HepG2 (cell line): Measurements from ENCODE around the gene IKBIP. TPM values are rescaled to one million over a fixed set of nuclear protein-coding genes. Genes with fewer than 3 reads are reported as not detected.

Experiments used
- AGO2 ChIP-seq: fragments of 200-400 bp; formaldehyde crosslinking; optimal IDR thresholded peaks from 2 replicates; pipeline ENCODE3; 2017; ENCODE audit warnings: mild to moderate bottlenecking, low read depth, low read length, moderate library complexity
- BCL6 ChIP-seq: IDR thresholded peaks from 2 replicates; pipeline ENCODE4 v1.6.1; 2016; ENCODE audit warnings: missing genetic modification reagents, missing compliant biosample characterization
- BRD4 ChIP-seq: sonication (generic); formaldehyde crosslinking; IDR thresholded peaks from 2 replicates; pipeline ENCODE4 v1.4.0; 2020; ENCODE audit warnings: missing genetic modification reagents
- CREB1 ChIP-seq, 2 experiments: fragments of 450-650 bp in 1 of 2; IDR thresholded peaks; 2 replicates each; pipeline ENCODE4 v1.6.1; 2016 to 2017; ENCODE audit warnings: control low read depth in 1 of 2, mild to moderate bottlenecking in 1 of 2, missing compliant biosample characterization in 1 of 2, missing genetic modification characterization in 1 of 2
- HDAC1 ChIP-seq: sonication (generic); formaldehyde crosslinking; IDR thresholded peaks from 2 replicates; pipeline ENCODE4 v1.5.1; 2020; ENCODE audit warnings: mild to moderate bottlenecking, missing genetic modification reagents
- KLF11 ChIP-seq: IDR thresholded peaks from 2 replicates; pipeline ENCODE4 v1.6.1; 2016; ENCODE audit warnings: missing compliant biosample characterization
- KLF16 ChIP-seq, 2 experiments: sonication (generic) in 1 of 2; formaldehyde crosslinking in 1 of 2; IDR thresholded peaks; 2 replicates each; pipeline versions ENCODE4 v1.6.1 to v1.8.0; 2016 to 2023; ENCODE audit warnings: missing genetic modification reagents in 2 of 2, missing compliant biosample characterization in 1 of 2
- MEIS2 ChIP-seq: sonication (generic); formaldehyde crosslinking; IDR thresholded peaks from 2 replicates; pipeline ENCODE4 v1.9.0; 2021; ENCODE audit warnings: mild to moderate bottlenecking, missing genetic modification reagents
- MIXL1 ChIP-seq: IDR thresholded peaks from 2 replicates; pipeline ENCODE4 v1.6.1; 2016
- MZF1 ChIP-seq: sonication (generic); formaldehyde crosslinking; IDR thresholded peaks from 2 replicates; pipeline ENCODE4 v1.8.1; 2023; ENCODE audit warnings: mild to moderate bottlenecking, missing genetic modification reagents, borderline replicate concordance
- NFYC ChIP-seq: IDR thresholded peaks from 2 replicates; pipeline ENCODE4 v1.6.1; 2016; ENCODE audit warnings: missing genetic modification reagents, missing compliant biosample characterization
- SPEN ChIP-seq: sonication (generic); formaldehyde crosslinking; IDR thresholded peaks from 2 replicates; pipeline ENCODE4 v1.5.1; 2020; ENCODE audit warnings: low read depth, mild to moderate bottlenecking, missing genetic modification reagents
- TOE1 ChIP-seq: sonication (generic); formaldehyde crosslinking; IDR thresholded peaks from 2 replicates; pipeline ENCODE4 v1.4.0; 2020; ENCODE audit warnings: mild to moderate bottlenecking, missing genetic modification reagents
- ZNF264 ChIP-seq: sonication (generic); formaldehyde crosslinking; IDR thresholded peaks from 2 replicates; pipeline ENCODE4 v1.4.0; 2020; ENCODE audit warnings: missing genetic modification reagents
- ZNF296 ChIP-seq: sonication (generic); formaldehyde crosslinking; conservative IDR thresholded peaks from 2 replicates; pipeline ENCODE4 v1.5.0; 2020; ENCODE audit warnings: mild to moderate bottlenecking, missing genetic modification reagents
- ZNF547 ChIP-seq: sonication (generic); formaldehyde crosslinking; IDR thresholded peaks from 2 replicates; pipeline ENCODE4 v1.5.1; 2020; ENCODE audit warnings: mild to moderate bottlenecking, missing genetic modification reagents
- ZNF772 ChIP-seq: sonication (generic); formaldehyde crosslinking; IDR thresholded peaks from 2 replicates; pipeline ENCODE4 v1.5.0; 2020; ENCODE audit warnings: mild to moderate bottlenecking, missing genetic modification reagents
- polyA plus RNA-seq, 8 experiments: library from polyadenylated mRNA; depleted of rRNA in 3 of 8; stranded (reverse) in 7 of 8; unstranded in 1 of 8; fragments of >200 nt; fragmentation: Illumina TruSeq in 4 of 8; extraction: Trizol in 4 of 8; gene quantifications; 2 replicates each; pipeline versions ENCODE4 v1.2.1 to v1.2.3, GENCODE V29; 2011 to 2016; ENCODE audit warnings: low read depth in 4 of 8, missing spikeins in 1 of 8, mixed read lengths in 1 of 8; ENCODE audit not compliant: insufficient read depth in 1 of 8
- total RNA-seq, 5 experiments: library from RNA; depleted of rRNA; stranded (reverse); fragments of >200 nt; fragmentation: Illumina TruSeq; extraction: Trizol; gene quantifications; 2 replicates each; pipeline ENCODE4 v1.2.3, GENCODE V29; 2016; ENCODE audit warnings: low read depth in 1 of 5
- TF ChIP-seq, protein P1 (sequence below): fragments of 450-650 bp; IDR thresholded peaks from 2 replicates; pipeline ENCODE4 v1.6.1; 2016
- TF ChIP-seq, protein P2 (sequence below): sonication (generic); formaldehyde crosslinking; IDR thresholded peaks from 2 replicates; pipeline ENCODE4 v1.4.0; 2020; ENCODE audit warnings: mild to moderate bottlenecking, low read depth, missing genetic modification reagents
- TF ChIP-seq, protein P3 (sequence below): sonication (generic); formaldehyde crosslinking; IDR thresholded peaks from 2 replicates; pipeline ENCODE4 v1.5.1; 2020; ENCODE audit warnings: missing genetic modification reagents, mild to moderate bottlenecking, borderline replicate concordance

IKBIP gene
- total and polyA plus RNA-seq, 2 of the 13 experiments (the other 11 are each of a cell fraction or from before 2014, with no cell fraction given) = 20.0 to 55.5 TPM

DNA sequence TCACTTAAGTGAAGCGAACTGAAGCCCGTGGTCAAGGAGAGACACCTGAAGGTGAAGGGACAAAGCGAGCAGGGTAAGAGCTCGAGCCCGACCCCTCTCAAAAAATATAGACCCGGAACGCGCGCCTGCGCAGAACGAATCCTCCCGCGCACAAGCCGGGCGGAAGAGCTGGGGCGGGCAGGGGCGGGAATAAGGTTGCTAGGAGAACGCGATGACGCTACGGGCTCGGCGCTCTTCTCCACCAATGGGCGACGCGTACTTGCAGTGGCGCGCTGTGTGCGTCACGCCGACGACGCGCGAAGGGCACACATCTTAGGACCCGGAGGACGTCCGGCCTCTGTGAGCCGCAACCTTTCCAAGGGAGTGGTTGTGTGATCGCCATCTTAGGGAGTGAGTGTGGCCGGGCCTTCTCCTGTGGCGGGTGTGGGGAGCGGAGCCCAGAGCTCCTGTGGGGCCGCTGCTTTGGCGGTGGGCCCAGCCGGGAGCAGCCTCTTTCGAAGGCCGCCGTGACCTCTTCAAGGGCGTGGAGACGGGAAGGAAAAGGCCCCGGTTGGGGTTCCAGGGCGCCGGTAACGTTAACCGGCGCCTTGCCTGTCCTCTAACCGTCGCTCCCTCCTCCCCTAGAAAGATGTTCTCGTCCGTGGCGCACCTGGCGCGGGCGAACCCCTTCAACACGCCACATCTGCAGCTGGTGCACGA lies 51.1 kb downstream of the IKBIP start, which contains the start of gene SLC25A3 (continued):
- TF ChIP-seq SPEN (CRISPR knock-in tag) (peak; percentile 90), AGO2 (no peak), ZNF264 (CRISPR knock-in tag) (0 out of 2 replicates have a peak, but pooled peaks have one; percentile 59), CREB1 (IDR thresholded peaks at IDR 0.05) (peak; percentile 98), CREB1 (CRISPR knock-in tag; IDR thresholded peaks at IDR 0.05) (peak; percentile 98), ZNF547 (peak; percentile 44), KLF11 (peak; percentile 82; the same call in 1 of the 2 replicates), TOE1 (CRISPR knock-in tag) (no peak), NFYC (CRISPR knock-in tag) (peak; percentile 94), BCL6 (CRISPR knock-in tag) (peak; percentile 50), BRD4 (peak; percentile 88; the same call in 1 of the 2 replicates), MEIS2 (CRISPR knock-in tag) (peak; percentile 70), MZF1 (no peak; the same call in 1 of the 2 replicates), HDAC1 (CRISPR knock-in tag) (peak; percentile 81), KLF16 (CRISPR knock-in tag; IDR thresholded peaks at IDR 0.05) (peak in 1 of 2 experiments; percentile 95; a peak in 2 of 4 replicates), ZNF772 (CRISPR knock-in tag) (0 out of 2 replicates have a peak, but pooled peaks have one; percentile 55), ZNF296 (CRISPR knock-in tag) (no peak), MIXL1 (0 out of 2 replicates have a peak, but pooled peaks have one; percentile 70)
- TF ChIP-seq, protein P1, sequence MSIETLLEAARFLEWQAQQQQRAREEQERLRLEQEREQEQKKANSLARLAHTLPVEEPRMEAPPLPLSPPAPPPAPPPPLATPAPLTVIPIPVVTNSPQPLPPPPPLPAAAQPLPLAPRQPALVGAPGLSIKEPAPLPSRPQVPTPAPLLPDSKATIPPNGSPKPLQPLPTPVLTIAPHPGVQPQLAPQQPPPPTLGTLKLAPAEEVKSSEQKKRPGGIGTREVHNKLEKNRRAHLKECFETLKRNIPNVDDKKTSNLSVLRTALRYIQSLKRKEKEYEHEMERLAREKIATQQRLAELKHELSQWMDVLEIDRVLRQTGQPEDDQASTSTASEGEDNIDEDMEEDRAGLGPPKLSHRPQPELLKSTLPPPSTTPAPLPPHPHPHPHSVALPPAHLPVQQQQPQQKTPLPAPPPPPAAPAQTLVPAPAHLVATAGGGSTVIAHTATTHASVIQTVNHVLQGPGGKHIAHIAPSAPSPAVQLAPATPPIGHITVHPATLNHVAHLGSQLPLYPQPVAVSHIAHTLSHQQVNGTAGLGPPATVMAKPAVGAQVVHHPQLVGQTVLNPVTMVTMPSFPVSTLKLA = 0 out of 2 replicates have a peak, but pooled peaks have one; percentile 19
- TF ChIP-seq, protein P2, sequence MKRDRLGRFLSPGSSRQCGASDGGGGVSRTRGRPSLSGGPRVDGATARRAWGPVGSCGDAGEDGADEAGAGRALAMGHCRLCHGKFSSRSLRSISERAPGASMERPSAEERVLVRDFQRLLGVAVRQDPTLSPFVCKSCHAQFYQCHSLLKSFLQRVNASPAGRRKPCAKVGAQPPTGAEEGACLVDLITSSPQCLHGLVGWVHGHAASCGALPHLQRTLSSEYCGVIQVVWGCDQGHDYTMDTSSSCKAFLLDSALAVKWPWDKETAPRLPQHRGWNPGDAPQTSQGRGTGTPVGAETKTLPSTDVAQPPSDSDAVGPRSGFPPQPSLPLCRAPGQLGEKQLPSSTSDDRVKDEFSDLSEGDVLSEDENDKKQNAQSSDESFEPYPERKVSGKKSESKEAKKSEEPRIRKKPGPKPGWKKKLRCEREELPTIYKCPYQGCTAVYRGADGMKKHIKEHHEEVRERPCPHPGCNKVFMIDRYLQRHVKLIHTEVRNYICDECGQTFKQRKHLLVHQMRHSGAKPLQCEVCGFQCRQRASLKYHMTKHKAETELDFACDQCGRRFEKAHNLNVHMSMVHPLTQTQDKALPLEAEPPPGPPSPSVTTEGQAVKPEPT (CRISPR knock-in tag) = 0 out of 2 replicates have a peak, but pooled peaks have one; percentile 56
- TF ChIP-seq, protein P3, sequence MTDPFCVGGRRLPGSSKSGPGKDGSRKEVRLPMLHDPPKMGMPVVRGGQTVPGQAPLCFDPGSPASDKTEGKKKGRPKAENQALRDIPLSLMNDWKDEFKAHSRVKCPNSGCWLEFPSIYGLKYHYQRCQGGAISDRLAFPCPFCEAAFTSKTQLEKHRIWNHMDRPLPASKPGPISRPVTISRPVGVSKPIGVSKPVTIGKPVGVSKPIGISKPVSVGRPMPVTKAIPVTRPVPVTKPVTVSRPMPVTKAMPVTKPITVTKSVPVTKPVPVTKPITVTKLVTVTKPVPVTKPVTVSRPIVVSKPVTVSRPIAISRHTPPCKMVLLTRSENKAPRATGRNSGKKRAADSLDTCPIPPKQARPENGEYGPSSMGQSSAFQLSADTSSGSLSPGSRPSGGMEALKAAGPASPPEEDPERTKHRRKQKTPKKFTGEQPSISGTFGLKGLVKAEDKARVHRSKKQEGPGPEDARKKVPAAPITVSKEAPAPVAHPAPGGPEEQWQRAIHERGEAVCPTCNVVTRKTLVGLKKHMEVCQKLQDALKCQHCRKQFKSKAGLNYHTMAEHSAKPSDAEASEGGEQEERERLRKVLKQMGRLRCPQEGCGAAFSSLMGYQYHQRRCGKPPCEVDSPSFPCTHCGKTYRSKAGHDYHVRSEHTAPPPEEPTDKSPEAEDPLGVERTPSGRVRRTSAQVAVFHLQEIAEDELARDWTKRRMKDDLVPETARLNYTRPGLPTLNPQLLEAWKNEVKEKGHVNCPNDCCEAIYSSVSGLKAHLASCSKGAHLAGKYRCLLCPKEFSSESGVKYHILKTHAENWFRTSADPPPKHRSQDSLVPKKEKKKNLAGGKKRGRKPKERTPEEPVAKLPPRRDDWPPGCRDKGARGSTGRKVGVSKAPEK (CRISPR knock-in tag) = no peak
